Activated T-cell treated with anti-CD3 and anti-CD28 coated beads, Interleukin-2, amount 50 U/mL, for 72 hours (primary cell): ENCODE results near the gene NALCN. TPM values are rescaled to one million over a fixed set of nuclear protein-coding genes. Genes with fewer than 3 reads are reported as not detected.

Experiments used
- ATAC-seq, 2 donors: fragments of 150-1000 bp; cut with Tn5 transposase; replicated peaks in 1 of 2; 2 replicates each; pipeline ENCODE4 v1.10.0; 2021; ENCODE audit warnings: moderate library complexity in 2 of 2, mild to moderate bottlenecking in 1 of 2
- DNase-seq, 2 donors: peaks; one replicate each; pipeline ENCODE4 v3.0.0; 2021 to 2022; ENCODE audit warnings: mixed read lengths in 1 of 2
- H3K27ac Mint-ChIP-seq: one replicate; pipeline ENCODE4 v1.8.0; 2022; ENCODE audit warnings: mild to moderate bottlenecking, moderate library complexity, mixed read lengths
- H3K27me3 Mint-ChIP-seq: one replicate; pipeline ENCODE4 v1.8.0; 2022; ENCODE audit warnings: low read depth, mixed read lengths
- H3K36me3 Mint-ChIP-seq, 2 donors: one replicate each; pipeline ENCODE4 v1.8.0; 2022; ENCODE audit warnings: mixed read lengths in 2 of 2, mild to moderate bottlenecking in 1 of 2; ENCODE audit not compliant: insufficient read depth in 2 of 2
- H3K4me1 Mint-ChIP-seq: one replicate; pipeline ENCODE4 v1.8.0; 2022; ENCODE audit warnings: low read depth, mixed read lengths
- H3K4me3 Mint-ChIP-seq, 2 donors: one replicate each; pipeline ENCODE4 v1.8.0; 2022; ENCODE audit warnings: mild to moderate bottlenecking in 2 of 2, mixed read lengths in 2 of 2, moderate library complexity in 2 of 2
- H3K9me3 Mint-ChIP-seq, 2 donors: one replicate each; pipeline ENCODE4 v1.8.0; 2022; ENCODE audit warnings: mixed read lengths in 2 of 2
- total RNA-seq, 2 donors: library from RNA; stranded (reverse); gene quantifications; one replicate each; pipeline ENCODE4 v1.2.3, GENCODE V29; 2022

Gene NALCN
- total RNA-seq, 2 donors from 2014 or later = not detected

GRCh38 chr13:101185606-101186005 is 230.7 kb downstream of the NALCN start:
- Mint-ChIP-seq H3K4me1 (no peaks in the 10 kb centered on the region), H3K27me3 (no peaks in the 10 kb centered on the region), H3K36me3 (no peaks in the 10 kb centered on the region), H3K4me3 (no peak overlapping the region), H3K9me3 (no peaks in the 10 kb centered on the region), H3K27ac (no peak overlapping the region)
- ATAC-seq (no peak), DNase-seq (no peak)

- DNase-seq (no peak), ATAC-seq (no peak)
- no peak overlapping the region for H3K4me3 Mint-ChIP-seq
- no peaks in the 10 kb centered on the region for H3K9me3 Mint-ChIP-seq
- no peak overlapping the region for H3K27ac Mint-ChIP-seq
- no peaks in the 10 kb centered on the region for H3K27me3 Mint-ChIP-seq
- H3K4me1 Mint-ChIP-seq = no peaks in the 10 kb centered on the region
- no peaks in the 10 kb centered on the region for H3K36me3 Mint-ChIP-seq
Measured at GRCh38 chr13:101181076-101181685, 235.1 kb downstream of the NALCN start.

GRCh38 chr13:101179021-101179420 is 237.3 kb downstream of the NALCN start:
- DNase-seq = no peak

GRCh38 chr13:101178406-101178805 is 237.9 kb downstream of the NALCN start:
- Mint-ChIP-seq H3K9me3 (no peaks in the 10 kb centered on the region), H3K36me3 (no peaks in the 10 kb centered on the region), H3K27ac (no peak overlapping the region), H3K4me3 (no peak overlapping the region), H3K4me1 (no peaks in the 10 kb centered on the region), H3K27me3 (no peaks in the 10 kb centered on the region)
- ATAC-seq = no peak
- no peak for DNase-seq

More at GRCh38 chr13:101179021-101179420, 237.3 kb downstream of the NALCN start:
- Mint-ChIP-seq H3K9me3 (no peaks in the 10 kb centered on the region), H3K27me3 (no peaks in the 10 kb centered on the region), H3K27ac (no peak overlapping the region), H3K36me3 (no peaks in the 10 kb centered on the region), H3K4me1 (no peaks in the 10 kb centered on the region), H3K4me3 (no peak overlapping the region)
- ATAC-seq = no peak

- ATAC-seq = no peak
- no peaks in the 10 kb centered on the region for H3K9me3 Mint-ChIP-seq
- no peak overlapping the region for H3K4me3 Mint-ChIP-seq
- H3K36me3 Mint-ChIP-seq = no peaks in the 10 kb centered on the region
- H3K27me3 Mint-ChIP-seq = peaks cover 4% of the 10 kb centered on the region
- H3K4me1 Mint-ChIP-seq = no peaks in the 10 kb centered on the region
- no peak for DNase-seq
- no peak overlapping the region for H3K27ac Mint-ChIP-seq
Measured at GRCh38 chr13:101170306-101170705, 246.0 kb downstream of the NALCN start.

- ATAC-seq = no peak
- no peaks in the 10 kb centered on the region for H3K9me3 Mint-ChIP-seq
- no peak overlapping the region for H3K27ac Mint-ChIP-seq
- no peaks in the 10 kb centered on the region for H3K4me1 Mint-ChIP-seq
- H3K27me3 Mint-ChIP-seq = peaks cover 61% of the 10 kb centered on the region
- no peak overlapping the region for H3K4me3 Mint-ChIP-seq
- DNase-seq = no peak
- H3K36me3 Mint-ChIP-seq = no peaks in the 10 kb centered on the region
Measured at GRCh38 chr13:101157261-101157660, 259.0 kb downstream of the NALCN start.

GRCh38 chr13:101155920-101156319 is 260.4 kb downstream of the NALCN start:
- H3K9me3 Mint-ChIP-seq = no peaks in the 10 kb centered on the region
- no peak for DNase-seq
- no peak overlapping the region for H3K4me3 Mint-ChIP-seq
- H3K4me1 Mint-ChIP-seq = no peaks in the 10 kb centered on the region
- ATAC-seq = no peak
- H3K27ac Mint-ChIP-seq = no peak overlapping the region
- peaks cover 48% of the 10 kb centered on the region for H3K27me3 Mint-ChIP-seq
- H3K36me3 Mint-ChIP-seq = no peaks in the 10 kb centered on the region

- no peak for ATAC-seq
- H3K36me3 Mint-ChIP-seq = no peaks in the 10 kb centered on the region
- H3K9me3 Mint-ChIP-seq = no peaks in the 10 kb centered on the region
- no peak overlapping the region for H3K27ac Mint-ChIP-seq
- peaks cover 57% of the 10 kb centered on the region for H3K27me3 Mint-ChIP-seq
- no peak for DNase-seq
- no peaks in the 10 kb centered on the region for H3K4me1 Mint-ChIP-seq
- H3K4me3 Mint-ChIP-seq = no peak overlapping the region
Measured at GRCh38 chr13:101152184-101152583, 264.1 kb downstream of the NALCN start.

- H3K9me3 Mint-ChIP-seq = no peaks in the 10 kb centered on the region
- H3K36me3 Mint-ChIP-seq = no peaks in the 10 kb centered on the region
- DNase-seq = no peak
- no peak overlapping the region for H3K27ac Mint-ChIP-seq
- no peaks in the 10 kb centered on the region for H3K4me1 Mint-ChIP-seq
- H3K27me3 Mint-ChIP-seq = peaks cover 54% of the 10 kb centered on the region
- no peak for ATAC-seq
- no peak overlapping the region for H3K4me3 Mint-ChIP-seq
Measured at GRCh38 chr13:101150998-101151397, 265.3 kb downstream of the NALCN start.

GRCh38 chr13:101149735-101150384 is 266.4 kb downstream of the NALCN start:
- no peak overlapping the region for H3K4me3 Mint-ChIP-seq
- peaks cover 45% of the 10 kb centered on the region for H3K27me3 Mint-ChIP-seq
- H3K9me3 Mint-ChIP-seq = no peaks in the 10 kb centered on the region
- ATAC-seq = no peak
- H3K36me3 Mint-ChIP-seq = no peaks in the 10 kb centered on the region
- H3K4me1 Mint-ChIP-seq = no peaks in the 10 kb centered on the region
- DNase-seq = no peak
- no peak overlapping the region for H3K27ac Mint-ChIP-seq

GRCh38 chr13:101146101-101146898 is 270.0 kb downstream of the NALCN start:
- H3K9me3 Mint-ChIP-seq = no peaks in the 10 kb centered on the region
- H3K4me1 Mint-ChIP-seq = no peaks in the 10 kb centered on the region
- no peak overlapping the region for H3K27ac Mint-ChIP-seq
- no peak overlapping the region for H3K4me3 Mint-ChIP-seq
- DNase-seq (no peak), ATAC-seq (no peak)
- peaks cover 29% of the 10 kb centered on the region for H3K27me3 Mint-ChIP-seq
- H3K36me3 Mint-ChIP-seq = no peaks in the 10 kb centered on the region

GRCh38 chr13:101144808-101145419 is 271.4 kb downstream of the NALCN start:
- no peaks in the 10 kb centered on the region for H3K36me3 Mint-ChIP-seq
- ATAC-seq = no peak
- H3K4me3 Mint-ChIP-seq = no peak overlapping the region
- no peaks in the 10 kb centered on the region for H3K4me1 Mint-ChIP-seq
- no peak overlapping the region for H3K27ac Mint-ChIP-seq
- peak; percentile 5 to 19 for DNase-seq
- H3K9me3 Mint-ChIP-seq = no peaks in the 10 kb centered on the region
- H3K27me3 Mint-ChIP-seq = peaks cover 37% of the 10 kb centered on the region

- H3K27ac Mint-ChIP-seq = no peak overlapping the region
- H3K9me3 Mint-ChIP-seq = no peaks in the 10 kb centered on the region
- H3K27me3 Mint-ChIP-seq = peaks cover 41% of the 10 kb centered on the region
- DNase-seq = no peak
- H3K4me1 Mint-ChIP-seq = no peaks in the 10 kb centered on the region
- H3K36me3 Mint-ChIP-seq = no peaks in the 10 kb centered on the region
- no peak overlapping the region for H3K4me3 Mint-ChIP-seq
- no peak for ATAC-seq
Measured at GRCh38 chr13:101140936-101141335, 275.4 kb downstream of the NALCN start.
